HG03442 (cell line): ENCODE results near the gene KRTAP1-4.
"Not testable (repeated sequence)": the region's sequence is repeated elsewhere in the genome, so short reads cannot be mapped to it uniquely, and the experiment has no call there.

ENCODE experiments used
- ATAC-seq: cut with Tn5 transposase; IDR thresholded peaks from one replicate; pipeline ENCODE4 v1.9.1; 2021; ENCODE audit warnings: mild to moderate bottlenecking, moderate library complexity; ENCODE audit not compliant: unreplicated experiment

Gene KRTAP1-4

DNA sequence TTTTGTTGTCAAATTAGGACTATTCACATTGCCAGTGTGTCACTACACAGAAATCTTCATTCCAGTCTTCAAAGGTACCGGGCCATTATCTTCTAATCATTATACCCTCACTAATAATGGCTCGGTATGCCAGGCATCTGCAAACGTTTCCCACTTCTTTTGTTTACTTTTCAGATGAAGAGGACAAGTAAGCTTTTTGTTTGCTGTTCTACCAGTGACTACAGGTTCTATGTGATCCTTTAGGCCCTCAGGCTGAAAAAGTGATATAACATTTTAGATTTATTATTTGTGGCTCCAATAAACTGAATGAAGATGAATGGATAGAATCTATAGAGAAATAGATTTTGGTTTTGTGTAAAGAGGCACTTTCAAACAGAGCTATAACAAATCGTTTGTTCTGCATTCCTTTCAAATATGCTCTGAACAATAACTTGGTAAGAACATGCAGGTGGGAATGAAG lies 20.7 kb downstream of the KRTAP1-4 start:
- ATAC-seq: no peak

- ATAC-seq: no peak
Measured at GRCh38 chr17:41008811-41009210, 21.2 kb downstream of the KRTAP1-4 start, which contains the start of gene KRTAP3-1. Gene KRTAP3-1, minus strand, starts transcription at chr17:41009128. Its CDS starts 54 bp downstream, at chr17:41009074.

- no peak for ATAC-seq
Measured at GRCh38 chr17:41004397-41004796, 25.6 kb downstream of the KRTAP1-4 start.

- no peak for ATAC-seq
Measured at GRCh38 chr17:41003926-41004325, 26.1 kb downstream of the KRTAP1-4 start.

DNA sequence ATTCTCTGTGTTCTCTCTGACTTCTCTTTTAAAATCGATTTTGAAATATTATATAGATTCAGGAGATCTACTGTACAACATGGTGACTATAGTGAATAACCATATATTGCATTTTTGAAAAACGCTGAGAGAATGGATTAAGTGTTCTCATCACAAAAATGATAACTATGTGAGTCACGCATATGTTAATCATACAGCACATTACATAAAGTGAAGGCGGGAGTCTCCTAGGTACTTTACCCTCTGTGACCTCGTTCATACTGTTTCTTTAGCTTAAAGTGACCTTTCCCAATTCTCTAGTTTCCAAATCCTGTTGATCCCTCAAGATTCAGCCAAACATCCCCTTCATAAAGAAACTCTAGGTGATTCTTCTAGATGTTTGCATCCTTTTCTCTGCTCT lies 27.2 kb downstream of the KRTAP1-4 start:
- no peak for ATAC-seq

DNA sequence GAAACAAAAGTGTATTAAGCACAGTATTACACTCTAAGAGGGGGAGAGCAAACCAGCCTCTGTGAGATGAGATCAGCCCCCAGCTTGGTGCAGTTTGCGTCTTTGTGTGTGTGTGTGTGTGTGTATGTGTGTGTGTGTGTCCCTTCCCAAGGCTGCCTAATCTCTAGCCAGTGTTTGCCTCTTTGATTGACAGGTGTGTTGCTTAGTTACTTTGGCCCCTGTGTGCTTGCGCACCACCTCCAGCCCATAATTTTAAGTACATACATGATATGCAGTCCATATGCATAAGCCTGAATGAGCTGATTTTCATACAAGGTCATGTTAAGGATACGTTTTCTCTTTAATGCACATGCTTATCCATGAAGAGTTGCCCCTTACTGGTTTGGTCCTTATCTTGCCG lies 28.2 kb downstream of the KRTAP1-4 start:
- ATAC-seq: no peak

DNA sequence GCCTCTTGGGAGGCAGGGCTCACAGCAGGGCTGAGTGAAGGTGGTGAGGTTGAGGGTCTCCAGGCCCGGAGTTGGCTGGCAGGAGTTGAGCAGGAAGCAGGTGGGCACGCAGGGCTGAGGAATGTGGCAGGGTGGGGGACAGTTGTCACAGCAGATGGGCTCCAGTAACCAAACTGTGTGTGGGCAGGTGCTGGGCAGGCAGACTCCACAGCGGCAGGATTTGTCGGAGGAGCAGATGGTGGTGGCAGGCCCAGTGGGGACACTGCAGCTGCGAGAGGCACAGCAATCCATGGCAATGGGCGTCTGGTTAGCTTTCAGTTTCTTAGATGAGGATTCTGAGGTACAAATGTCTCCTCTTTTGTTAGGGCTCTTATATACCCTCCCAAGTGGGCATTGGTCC lies 30.4 kb downstream of the KRTAP1-4 start, which contains the start of gene KRTAP3-2:
Gene KRTAP3-2 (minus strand): TSS at position 344 of the 400 bp plus-strand sequence. CDS start 53 bp downstream, at position 291.
- ATAC-seq: not testable (repeated sequence)

DNA sequence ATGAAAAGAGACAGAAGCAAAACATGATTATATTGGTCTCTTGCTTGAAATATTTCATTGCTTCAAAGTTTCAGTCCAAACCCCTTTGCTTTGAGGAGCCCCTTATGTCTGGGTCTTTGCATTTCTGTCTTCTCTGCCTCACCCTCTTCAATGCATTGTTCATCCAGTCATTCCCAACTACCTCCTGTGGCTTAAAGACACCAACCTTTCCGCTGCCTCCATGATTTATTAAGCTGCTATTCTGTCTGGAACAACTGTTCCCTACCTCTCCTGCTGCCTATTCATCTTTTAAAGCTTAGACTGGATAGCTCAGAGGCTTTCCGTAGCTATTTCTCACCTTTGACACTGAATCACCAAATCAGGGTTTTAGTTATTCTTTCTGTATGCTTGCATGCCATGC lies 32.6 kb downstream of the KRTAP1-4 start:
- no peak for ATAC-seq

GRCh38 chr17:40996829-40997228 lies 33.2 kb downstream of the KRTAP1-4 start:
- no peak for ATAC-seq

- ATAC-seq: no peak
Measured at GRCh38 chr17:40995116-40995515, 34.9 kb downstream of the KRTAP1-4 start.

- ATAC-seq: no peak
Measured at GRCh38 chr17:40993839-40994238, 36.2 kb downstream of the KRTAP1-4 start, which contains the start of gene KRTAP3-3. Gene KRTAP3-3, minus strand, starts transcription at chr17:40994164. Its CDS starts 67 bp downstream, at chr17:40994097.

DNA sequence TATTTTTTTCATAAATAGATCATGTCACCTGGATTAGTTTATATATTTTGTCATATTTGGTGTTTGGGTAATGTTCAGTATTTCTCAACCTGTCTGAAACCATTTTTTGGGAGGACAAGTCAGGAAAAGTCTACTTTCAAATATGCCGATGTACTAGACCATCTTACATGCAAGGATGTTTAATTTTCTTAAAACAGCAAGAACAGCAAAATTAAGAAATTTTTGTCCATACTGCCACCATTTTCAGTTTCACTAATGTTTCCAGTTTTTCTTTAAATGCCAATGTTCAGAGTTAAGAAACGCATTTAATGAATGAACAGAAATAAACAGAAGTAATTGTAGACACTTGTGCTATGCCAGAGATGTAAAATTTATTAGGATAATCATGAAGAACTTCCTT lies 36.9 kb downstream of the KRTAP1-4 start:
- ATAC-seq: no peak

DNA sequence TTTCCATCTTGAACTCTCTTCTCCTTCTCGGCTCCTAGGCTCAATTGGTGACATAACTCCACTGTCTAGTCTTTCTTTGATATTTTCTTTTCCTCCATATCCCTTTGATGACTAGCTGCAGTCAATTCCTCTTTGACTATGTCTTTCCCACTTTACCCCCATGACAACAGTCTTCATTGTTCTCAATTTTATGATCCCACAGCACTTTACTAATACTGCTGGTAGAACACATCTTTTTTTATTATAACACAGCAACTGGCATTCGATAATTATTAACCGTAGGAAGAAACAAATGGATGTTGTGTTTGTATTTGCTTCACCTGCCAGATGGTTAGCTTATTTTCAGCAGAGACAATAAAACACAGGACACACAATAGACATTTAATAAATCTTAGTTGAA lies 37.3 kb downstream of the KRTAP1-4 start:
- no peak for ATAC-seq

- ATAC-seq: no peak
Measured at GRCh38 chr17:40986920-40987319, 43.1 kb downstream of the KRTAP1-4 start.

DNA sequence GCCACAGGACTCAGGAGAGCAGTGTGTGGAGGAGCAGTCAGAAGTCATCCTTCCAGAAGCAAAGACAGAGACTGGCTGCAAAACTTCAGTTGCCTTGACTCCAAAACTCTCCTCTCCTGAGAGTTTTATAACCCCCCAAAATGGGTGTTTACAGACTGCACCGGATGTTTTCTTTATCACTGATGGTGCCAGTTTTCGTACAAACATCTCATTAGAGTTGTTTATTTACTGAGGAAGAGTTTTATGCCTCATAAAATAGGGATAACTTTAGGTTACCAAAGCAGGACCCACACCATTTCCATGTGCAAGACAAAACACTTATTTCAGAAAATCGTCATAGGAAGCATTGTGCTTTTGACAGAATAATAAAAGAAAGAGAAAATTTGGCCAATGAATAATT lies 45.8 kb downstream of the KRTAP1-4 start, which contains the start of gene KRT40:
Gene KRT40 (minus strand): TSS at position 101 of the 400 bp plus-strand sequence. CDS start 53 bp downstream, at position 48.
- ATAC-seq: no peak

DNA sequence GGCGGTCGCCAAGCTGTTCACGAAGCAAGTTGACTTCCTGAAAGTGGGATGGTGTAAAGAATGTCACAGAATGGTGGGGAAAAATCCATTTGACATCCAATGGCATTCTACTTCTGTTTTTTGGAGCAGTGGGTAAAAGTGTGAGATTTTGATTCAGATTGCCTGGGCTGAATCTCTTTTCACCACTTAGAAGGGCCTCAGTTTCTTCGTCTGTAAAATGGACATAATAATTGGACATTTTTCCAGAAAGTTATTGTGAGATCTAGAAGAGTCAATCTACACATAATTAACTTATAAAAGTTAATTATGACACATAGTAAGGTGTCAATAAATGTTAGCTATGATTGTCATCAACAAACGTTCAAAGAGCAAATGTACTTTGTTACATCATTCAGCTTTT lies 48.9 kb downstream of the KRTAP1-4 start:
- ATAC-seq: no peak

DNA sequence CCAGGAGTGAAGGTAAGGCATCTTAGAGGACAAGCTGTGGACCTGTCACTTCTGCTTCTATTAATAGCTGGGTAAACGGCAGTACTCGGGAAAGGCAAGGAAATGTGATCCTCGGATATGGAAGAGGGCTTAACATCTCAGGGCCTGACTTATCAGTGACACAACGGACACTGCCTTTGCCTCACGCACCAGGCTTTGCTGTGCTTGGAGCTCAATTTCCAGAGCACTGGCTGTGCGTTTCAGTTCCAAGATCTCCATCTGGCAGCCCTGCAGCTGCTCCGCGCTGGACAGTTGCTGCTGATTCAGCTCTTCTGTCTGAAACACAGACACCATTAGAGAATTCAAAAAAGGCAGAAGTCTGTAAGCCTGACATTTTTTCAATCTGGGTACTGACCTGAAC lies 49.4 kb downstream of the KRTAP1-4 start:
- ATAC-seq: no peak

- ATAC-seq: no peak
Measured at GRCh38 chr17:40980117-40980516, 49.9 kb downstream of the KRTAP1-4 start.
